HepG2 (cell line): Measurements from ENCODE around the gene OARD1. TPM values are rescaled to one million over a fixed set of nuclear protein-coding genes. Genes with fewer than 3 reads are reported as not detected.

Experiments used
- ARID2 ChIP-seq: sonication (generic); formaldehyde crosslinking; IDR thresholded peaks from 2 replicates; pipeline ENCODE4 v1.8.1; 2022; ENCODE audit warnings: mild to moderate bottlenecking, missing genetic modification reagents, borderline replicate concordance
- CENPT ChIP-seq: sonication (generic); formaldehyde crosslinking; IDR thresholded peaks from 2 replicates; pipeline ENCODE4 v1.8.0; 2022; ENCODE audit warnings: low read depth, mild to moderate bottlenecking, moderate library complexity, missing genetic modification reagents
- GLMP ChIP-seq: sonication (generic); formaldehyde crosslinking; IDR thresholded peaks from 2 replicates; pipeline ENCODE4 v1.9.0; 2021; ENCODE audit warnings: missing genetic modification reagents, mild to moderate bottlenecking, borderline replicate concordance
- IRX3 ChIP-seq: sonication (generic); formaldehyde crosslinking; IDR thresholded peaks from 2 replicates; pipeline ENCODE4 v1.8.1; 2023; ENCODE audit warnings: mild to moderate bottlenecking, low read depth, missing genetic modification reagents, borderline replicate concordance
- KIAA2018 ChIP-seq: sonication (generic); formaldehyde crosslinking; IDR thresholded peaks from 2 replicates; pipeline ENCODE4 v1.5.0; 2020; ENCODE audit warnings: mild to moderate bottlenecking, missing genetic modification reagents, borderline replicate concordance
- KLF12 ChIP-seq: sonication (generic); formaldehyde crosslinking; IDR thresholded peaks from 2 replicates; pipeline ENCODE4 v1.4.0; 2020; ENCODE audit warnings: missing genetic modification reagents, borderline replicate concordance
- KMT2A ChIP-seq: sonication (generic); formaldehyde crosslinking; IDR thresholded peaks from 2 replicates; pipeline ENCODE4 v1.4.0; 2020; ENCODE audit warnings: missing genetic modification reagents
- MED1 ChIP-seq: sonication (generic); formaldehyde crosslinking; IDR thresholded peaks from 2 replicates; pipeline ENCODE4 v1.4.0; 2020; ENCODE audit warnings: missing genetic modification reagents
- MEF2D ChIP-seq: sonication (generic); formaldehyde crosslinking; IDR thresholded peaks from 2 replicates; pipeline ENCODE4 v1.5.1; 2020; ENCODE audit warnings: mild to moderate bottlenecking, missing genetic modification reagents
- PREB ChIP-seq: sonication (generic); formaldehyde crosslinking; IDR thresholded peaks from 2 replicates; pipeline ENCODE4 v1.4.0; 2020; ENCODE audit warnings: missing genetic modification reagents
- SAFB2 ChIP-seq: sonication (generic); formaldehyde crosslinking; IDR thresholded peaks from 2 replicates; pipeline ENCODE4 v1.5.1; 2020; ENCODE audit warnings: missing genetic modification reagents, low read depth, mild to moderate bottlenecking, borderline replicate concordance
- THAP11 ChIP-seq: IDR thresholded peaks from 2 replicates; pipeline ENCODE4 v1.6.1; 2016; ENCODE audit warnings: missing biosample characterization, missing genetic modification reagents
- YEATS4 ChIP-seq: sonication (generic); formaldehyde crosslinking; IDR thresholded peaks from 2 replicates; pipeline ENCODE4 v1.4.0; 2020; ENCODE audit warnings: missing genetic modification reagents, borderline replicate concordance
- ZMYM4 ChIP-seq: sonication (generic); formaldehyde crosslinking; IDR thresholded peaks from 2 replicates; pipeline ENCODE4 v1.8.1; 2023; ENCODE audit warnings: mild to moderate bottlenecking, missing genetic modification reagents
- ZNF543 ChIP-seq: sonication (generic); formaldehyde crosslinking; IDR thresholded peaks from 2 replicates; pipeline ENCODE4 v1.4.0; 2020; ENCODE audit warnings: mild to moderate bottlenecking, missing genetic modification reagents
- ZNF546 ChIP-seq: sonication (generic); formaldehyde crosslinking; conservative IDR thresholded peaks from 2 replicates; pipeline ENCODE4 v1.8.1; 2023; ENCODE audit warnings: mild to moderate bottlenecking, missing genetic modification reagents
- ZNF558 ChIP-seq: sonication (generic); formaldehyde crosslinking; IDR thresholded peaks from 2 replicates; pipeline ENCODE4 v1.9.0; 2022; ENCODE audit warnings: mild to moderate bottlenecking, missing genetic modification reagents, borderline replicate concordance
- ZNF614 ChIP-seq: IDR thresholded peaks from 2 replicates; pipeline ENCODE4 v1.6.1; 2018; ENCODE audit warnings: missing biosample characterization, missing genetic modification reagents, inconsistent platforms, borderline replicate concordance
- ZNF879 ChIP-seq: sonication (generic); formaldehyde crosslinking; IDR thresholded peaks from 2 replicates; pipeline ENCODE4 v1.8.1; 2023; ENCODE audit warnings: missing genetic modification reagents
- polyA plus RNA-seq, 8 experiments: library from polyadenylated mRNA; depleted of rRNA in 3 of 8; stranded (reverse) in 7 of 8; unstranded in 1 of 8; fragments of >200 nt; fragmentation: Illumina TruSeq in 4 of 8; extraction: Trizol in 4 of 8; gene quantifications; 2 replicates each; pipeline versions ENCODE4 v1.2.1 to v1.2.3, GENCODE V29; 2011 to 2016; ENCODE audit warnings: low read depth in 4 of 8, missing spikeins in 1 of 8, mixed read lengths in 1 of 8; ENCODE audit not compliant: insufficient read depth in 1 of 8
- total RNA-seq, 5 experiments: library from RNA; depleted of rRNA; stranded (reverse); fragments of >200 nt; fragmentation: Illumina TruSeq; extraction: Trizol; gene quantifications; 2 replicates each; pipeline ENCODE4 v1.2.3, GENCODE V29; 2016; ENCODE audit warnings: low read depth in 1 of 5

OARD1 gene
- total and polyA plus RNA-seq, 2 of the 13 experiments (the other 11 are each of a cell fraction or from before 2014, with no cell fraction given) = 18.4 to 49.0 TPM

- TF ChIP-seq SAFB2 (CRISPR knock-in tag) (peak; percentile 17; the same call in 1 of the 2 replicates), ZNF546 (CRISPR knock-in tag) (peak; percentile 61; the same call in 1 of the 2 replicates), MED1 (CRISPR knock-in tag) (peak; percentile 63; the same call in 1 of the 2 replicates), MEF2D (CRISPR knock-in tag) (0 out of 2 replicates have a peak, but pooled peaks have one; percentile 29), ZNF614 (CRISPR knock-in tag) (peak; percentile 57; the same call in 1 of the 2 replicates), ZNF879 (CRISPR knock-in tag) (no peak), IRX3 (0 out of 2 replicates have a peak, but pooled peaks have one; percentile 43), ZNF558 (CRISPR knock-in tag) (no peak), ARID2 (0 out of 2 replicates have a peak, but pooled peaks have one; percentile 18), PREB (peak; percentile 95), ZMYM4 (CRISPR knock-in tag) (peak; percentile 58), THAP11 (CRISPR knock-in tag) (peak; percentile 67), KLF12 (peak; percentile 49; the same call in 1 of the 2 replicates), ZNF543 (CRISPR knock-in tag) (peak; percentile 85), CENPT (CRISPR knock-in tag) (peak; percentile 71; the same call in 1 of the 2 replicates), KMT2A (peak; percentile 84; the same call in 1 of the 2 replicates), KIAA2018 (CRISPR knock-in tag) (0 out of 2 replicates have a peak, but pooled peaks have one; percentile 49), YEATS4 (CRISPR knock-in tag) (peak; percentile 82), GLMP (CRISPR knock-in tag) (no peak)
These were observed 1.2 kb upstream of the OARD1 start (continued) for GRCh38 chr6:41073203-41073967.
